WTC11 (cell line): ENCODE results near the gene SEC24B. TPM values are rescaled to one million over a fixed set of nuclear protein-coding genes. Genes with fewer than 3 reads are reported as not detected.

Experiments
- ATAC-seq: fragments of 200-7000 bp; cut with Tn5 transposase; 2 replicates; pipeline ENCODE4 v1.10.0; 2021; ENCODE audit warnings: mild to moderate bottlenecking, moderate library complexity
- CTCF ChIA-PET: fragments of 300-600 bp; sonication (Branson Sonifier 250); formaldehyde crosslinking; loops from one replicate; lab custom pipeline; 2021; ENCODE audit warnings: antibody characterized with exemption; lab: Charles Lee
- POLR2A ChIA-PET: fragments of 350-600 bp; sonication (Branson Sonifier 250); formaldehyde crosslinking; loops from one replicate; lab custom pipeline; 2021; ENCODE audit warnings: antibody characterized with exemption; lab: Charles Lee
- DNase-seq: peaks from one replicate; pipeline ENCODE4 v3.0.0; 2021; ENCODE audit warnings: low spot score
- H3K27ac Mint-ChIP-seq: 2 replicates; pipeline ENCODE4 v1.8.0; 2021; ENCODE audit warnings: mixed read lengths
- H3K27me3 Mint-ChIP-seq: 2 replicates; pipeline ENCODE4 v1.8.0; 2021; ENCODE audit warnings: low read depth, mild to moderate bottlenecking, moderate library complexity, mixed read lengths
- H3K36me3 Mint-ChIP-seq: 2 replicates; pipeline ENCODE4 v1.8.0; 2021; ENCODE audit warnings: mixed read lengths
- H3K4me1 Mint-ChIP-seq: 2 replicates; pipeline ENCODE4 v1.8.0; 2022; ENCODE audit warnings: mixed read lengths
- H3K4me3 Mint-ChIP-seq: 2 replicates; pipeline ENCODE4 v1.8.0; 2021; ENCODE audit warnings: mild to moderate bottlenecking, moderate library complexity, mixed read lengths
- H3K9me3 Mint-ChIP-seq: 2 replicates; pipeline ENCODE4 v1.8.0; 2021; ENCODE audit warnings: mixed read lengths
- ETV6 ChIP-seq: sonication (generic); formaldehyde crosslinking; IDR thresholded peaks from 2 replicates; pipeline ENCODE4 v1.8.1; 2022; ENCODE audit warnings: mild to moderate bottlenecking, missing genetic modification reagents
- FOXP1 ChIP-seq: sonication (generic); formaldehyde crosslinking; IDR thresholded peaks from 2 replicates; pipeline ENCODE4 v1.8.0; 2022; ENCODE audit warnings: missing genetic modification reagents, mild to moderate bottlenecking, moderate library complexity, borderline replicate concordance
- IRF1 ChIP-seq: sonication (generic); formaldehyde crosslinking; IDR thresholded peaks from 2 replicates; pipeline ENCODE4 v1.8.0; 2023; ENCODE audit warnings: missing genetic modification reagents
- IRF2 ChIP-seq: sonication (generic); formaldehyde crosslinking; IDR thresholded peaks from 2 replicates; pipeline ENCODE4 v1.8.0; 2022; ENCODE audit warnings: low read depth, missing genetic modification reagents, borderline replicate concordance
- KAT7 ChIP-seq: sonication (generic); formaldehyde crosslinking; IDR thresholded peaks from 2 replicates; pipeline ENCODE4 v1.8.1; 2023; ENCODE audit warnings: missing genetic modification reagents, mild to moderate bottlenecking, borderline replicate concordance
- MLX ChIP-seq: sonication (generic); formaldehyde crosslinking; IDR thresholded peaks from 2 replicates; pipeline ENCODE4 v1.8.1; 2023; ENCODE audit warnings: mild to moderate bottlenecking, missing genetic modification reagents, moderate library complexity
- MXD4 ChIP-seq: fragments of 250-450 bp; sonication (Bioruptor Pico); IDR thresholded peaks from 2 replicates; pipeline ENCODE4 v1.8.0; 2021; ENCODE audit warnings: mild to moderate bottlenecking, moderate library complexity, borderline replicate concordance
- NFE2L1 ChIP-seq: sonication (generic); formaldehyde crosslinking; IDR thresholded peaks from 2 replicates; pipeline ENCODE4 v1.8.1; 2023; ENCODE audit warnings: missing genetic modification reagents
- NFYB ChIP-seq: sonication (generic); formaldehyde crosslinking; conservative IDR thresholded peaks from 2 replicates; pipeline ENCODE4 v1.8.0; 2022; ENCODE audit warnings: low read depth, missing genetic modification reagents
- OVOL2 ChIP-seq: fragments of 250-450 bp; sonication (Bioruptor Pico); IDR thresholded peaks from 2 replicates; pipeline ENCODE4 v1.9.0; 2021; ENCODE audit warnings: mild to moderate bottlenecking, borderline replicate concordance
- PRRX2 ChIP-seq: fragments of 250-450 bp; sonication (Bioruptor Pico); IDR thresholded peaks from 2 replicates; pipeline ENCODE4 v1.8.0; 2021; ENCODE audit warnings: mild to moderate bottlenecking
- TEAD1 ChIP-seq: sonication (generic); formaldehyde crosslinking; IDR thresholded peaks from 2 replicates; pipeline ENCODE4 v1.8.0; 2022; ENCODE audit warnings: mild to moderate bottlenecking, missing genetic modification reagents
- ZMAT4 ChIP-seq: fragments of 250-450 bp; sonication (Bioruptor Pico); IDR thresholded peaks from 2 replicates; pipeline ENCODE4 v1.9.0; 2021; ENCODE audit warnings: mild to moderate bottlenecking
- ZNF121 ChIP-seq: sonication (generic); formaldehyde crosslinking; IDR thresholded peaks from 2 replicates; pipeline ENCODE4 v1.8.0; 2023; ENCODE audit warnings: missing genetic modification reagents
- ZNF232 ChIP-seq: sonication (generic); formaldehyde crosslinking; IDR thresholded peaks from 2 replicates; pipeline ENCODE4 v1.8.0; 2022; ENCODE audit warnings: mild to moderate bottlenecking, missing genetic modification reagents
- ZNF263 ChIP-seq: sonication (generic); formaldehyde crosslinking; IDR thresholded peaks from 2 replicates; pipeline ENCODE4 v1.8.1; 2022; ENCODE audit warnings: low read depth, mild to moderate bottlenecking, moderate library complexity, missing genetic modification reagents
- ZNF425 ChIP-seq: fragments of 250-450 bp; sonication (Bioruptor Pico); conservative IDR thresholded peaks from 2 replicates; pipeline ENCODE4 v1.9.0; 2021; ENCODE audit warnings: mild to moderate bottlenecking
- total RNA-seq: library from RNA; stranded (reverse); gene quantifications from 3 replicates; pipeline ENCODE4 v1.2.3, GENCODE V29; 2021
- TF ChIP-seq, protein P1 (sequence below): sonication (generic); formaldehyde crosslinking; IDR thresholded peaks from 2 replicates; pipeline ENCODE4 v1.8.0; 2022; ENCODE audit warnings: mild to moderate bottlenecking, missing genetic modification reagents
- TF ChIP-seq, protein P2 (sequence below): sonication (generic); formaldehyde crosslinking; IDR thresholded peaks from 2 replicates; pipeline ENCODE4 v1.8.1; 2022; ENCODE audit warnings: low read depth, mild to moderate bottlenecking, moderate library complexity, missing genetic modification reagents, borderline replicate concordance
- TF ChIP-seq, protein P3 (sequence below): sonication (generic); formaldehyde crosslinking; conservative IDR thresholded peaks from 2 replicates; pipeline ENCODE4 v1.8.1; 2022; ENCODE audit warnings: mild to moderate bottlenecking, missing genetic modification reagents
- TF ChIP-seq, protein P4 (sequence below): fragments of 250-450 bp; sonication (Bioruptor Pico); IDR thresholded peaks from 2 replicates; pipeline ENCODE4 v1.9.0; 2021; ENCODE audit warnings: mild to moderate bottlenecking, borderline replicate concordance

The SEC24B gene
- total RNA-seq, 1 experiment from 2014 or later = 24.0 TPM

- peak overlapping the region; percentile 91; the same call in 1 of the 2 replicates for H3K27ac Mint-ChIP-seq
- peaks cover 67% of the 10 kb centered on the region for H3K4me1 Mint-ChIP-seq
- no peaks in the 10 kb centered on the region for H3K9me3 Mint-ChIP-seq
- TF ChIP-seq NFE2L1 (CRISPR knock-in tag) (peak; percentile 71; the same call in 1 of the 2 replicates), ZNF232 (CRISPR knock-in tag) (0 out of 2 replicates have a peak, but pooled peaks have one; percentile 26), ZNF121 (0 out of 2 replicates have a peak, but pooled peaks have one; percentile 32), ZNF263 (CRISPR knock-in tag) (no peak), TEAD1 (CRISPR knock-in tag) (no peak; the same call in 1 of the 2 replicates)
- TF ChIP-seq, protein P1, sequence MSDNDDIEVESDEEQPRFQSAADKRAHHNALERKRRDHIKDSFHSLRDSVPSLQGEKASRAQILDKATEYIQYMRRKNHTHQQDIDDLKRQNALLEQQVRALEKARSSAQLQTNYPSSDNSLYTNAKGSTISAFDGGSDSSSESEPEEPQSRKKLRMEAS (CRISPR knock-in tag) = 0 out of 2 replicates have a peak, but pooled peaks have one; percentile 27
- TF ChIP-seq, protein P2, sequence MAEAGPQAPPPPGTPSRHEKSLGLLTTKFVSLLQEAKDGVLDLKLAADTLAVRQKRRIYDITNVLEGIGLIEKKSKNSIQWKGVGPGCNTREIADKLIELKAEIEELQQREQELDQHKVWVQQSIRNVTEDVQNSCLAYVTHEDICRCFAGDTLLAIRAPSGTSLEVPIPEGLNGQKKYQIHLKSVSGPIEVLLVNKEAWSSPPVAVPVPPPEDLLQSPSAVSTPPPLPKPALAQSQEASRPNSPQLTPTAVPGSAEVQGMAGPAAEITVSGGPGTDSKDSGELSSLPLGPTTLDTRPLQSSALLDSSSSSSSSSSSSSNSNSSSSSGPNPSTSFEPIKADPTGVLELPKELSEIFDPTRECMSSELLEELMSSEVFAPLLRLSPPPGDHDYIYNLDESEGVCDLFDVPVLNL (CRISPR knock-in tag) = no peak
- TF ChIP-seq, protein P3, sequence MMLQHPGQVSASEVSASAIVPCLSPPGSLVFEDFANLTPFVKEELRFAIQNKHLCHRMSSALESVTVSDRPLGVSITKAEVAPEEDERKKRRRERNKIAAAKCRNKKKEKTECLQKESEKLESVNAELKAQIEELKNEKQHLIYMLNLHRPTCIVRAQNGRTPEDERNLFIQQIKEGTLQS (CRISPR knock-in tag) = no peak
- TF ChIP-seq, all 79 proteins: peak for 4
- no peak for DNase-seq
- Mint-ChIP-seq H3K27me3 (no peaks in the 10 kb centered on the region), H3K36me3 (no peaks in the 10 kb centered on the region), H3K4me3 (no peak overlapping the region)
- ATAC-seq = peak; percentile 69
- ChIA-PET POLR2A (no interaction called here), CTCF (interaction anchor here (1.8 to 2.1 kb wide), 2 partner anchors 10 to 249 kb away, joined by 5 to 7 read pairs; no protein-coding TSS in a partner anchor)
Observed at GRCh38 chr4:109410226-109410625, 23.4 kb upstream of the SEC24B start.

- no peak overlapping the region for H3K4me3 Mint-ChIP-seq
- POLR2A ChIA-PET = no interaction called here
- H3K4me1 Mint-ChIP-seq = peaks cover 67% of the 10 kb centered on the region
- ATAC-seq = peak; percentile 38
- DNase-seq = no peak
- CTCF ChIA-PET = interaction anchor here (1.8 to 2.1 kb wide), 2 partner anchors 9 to 249 kb away, joined by 5 to 7 read pairs; no protein-coding TSS in a partner anchor
- no peaks in the 10 kb centered on the region for H3K9me3 Mint-ChIP-seq
- no peaks in the 10 kb centered on the region for H3K36me3 Mint-ChIP-seq
- peak overlapping the region; percentile 91 for H3K27ac Mint-ChIP-seq
- H3K27me3 Mint-ChIP-seq = no peaks in the 10 kb centered on the region
- TF ChIP-seq ETV6 (no peak), KAT7 (CRISPR knock-in tag) (no peak), IRF2 (CRISPR knock-in tag) (no peak)
- TF ChIP-seq, protein P1 (CRISPR knock-in tag) = 0 out of 2 replicates have a peak, but pooled peaks have one; percentile 3
- TF ChIP-seq, all 79 proteins: peak for 1
Observed at GRCh38 chr4:109410776-109411175, 22.8 kb upstream of the SEC24B start.

GRCh38 chr4:109411964-109412363 is 21.7 kb upstream of the SEC24B start:
- Mint-ChIP-seq H3K9me3 (no peaks in the 10 kb centered on the region), H3K36me3 (no peaks in the 10 kb centered on the region), H3K4me3 (no peak overlapping the region), H3K27me3 (no peaks in the 10 kb centered on the region), H3K4me1 (peaks cover 69% of the 10 kb centered on the region), H3K27ac (no peak overlapping the region; the same call in 1 of the 2 replicates)
- DNase-seq (no peak), ATAC-seq (no peak)
- ChIA-PET CTCF (interaction anchor here (0.8 to 2.1 kb wide), 3 partner anchors 8 to 247 kb away, joined by 3 to 7 read pairs (median 5); no protein-coding TSS in a partner anchor), POLR2A (no interaction called here)
- TF ChIP-seq IRF1 (CRISPR knock-in tag) (no peak), OVOL2 (CRISPR knock-in tag) (no peak), ZMAT4 (CRISPR knock-in tag) (no peak), MXD4 (no peak), PRRX2 (CRISPR knock-in tag) (no peak), NFYB (no peak), MLX (no peak), FOXP1 (no peak), ZNF425 (CRISPR knock-in tag) (no peak)
- TF ChIP-seq, protein P4, sequence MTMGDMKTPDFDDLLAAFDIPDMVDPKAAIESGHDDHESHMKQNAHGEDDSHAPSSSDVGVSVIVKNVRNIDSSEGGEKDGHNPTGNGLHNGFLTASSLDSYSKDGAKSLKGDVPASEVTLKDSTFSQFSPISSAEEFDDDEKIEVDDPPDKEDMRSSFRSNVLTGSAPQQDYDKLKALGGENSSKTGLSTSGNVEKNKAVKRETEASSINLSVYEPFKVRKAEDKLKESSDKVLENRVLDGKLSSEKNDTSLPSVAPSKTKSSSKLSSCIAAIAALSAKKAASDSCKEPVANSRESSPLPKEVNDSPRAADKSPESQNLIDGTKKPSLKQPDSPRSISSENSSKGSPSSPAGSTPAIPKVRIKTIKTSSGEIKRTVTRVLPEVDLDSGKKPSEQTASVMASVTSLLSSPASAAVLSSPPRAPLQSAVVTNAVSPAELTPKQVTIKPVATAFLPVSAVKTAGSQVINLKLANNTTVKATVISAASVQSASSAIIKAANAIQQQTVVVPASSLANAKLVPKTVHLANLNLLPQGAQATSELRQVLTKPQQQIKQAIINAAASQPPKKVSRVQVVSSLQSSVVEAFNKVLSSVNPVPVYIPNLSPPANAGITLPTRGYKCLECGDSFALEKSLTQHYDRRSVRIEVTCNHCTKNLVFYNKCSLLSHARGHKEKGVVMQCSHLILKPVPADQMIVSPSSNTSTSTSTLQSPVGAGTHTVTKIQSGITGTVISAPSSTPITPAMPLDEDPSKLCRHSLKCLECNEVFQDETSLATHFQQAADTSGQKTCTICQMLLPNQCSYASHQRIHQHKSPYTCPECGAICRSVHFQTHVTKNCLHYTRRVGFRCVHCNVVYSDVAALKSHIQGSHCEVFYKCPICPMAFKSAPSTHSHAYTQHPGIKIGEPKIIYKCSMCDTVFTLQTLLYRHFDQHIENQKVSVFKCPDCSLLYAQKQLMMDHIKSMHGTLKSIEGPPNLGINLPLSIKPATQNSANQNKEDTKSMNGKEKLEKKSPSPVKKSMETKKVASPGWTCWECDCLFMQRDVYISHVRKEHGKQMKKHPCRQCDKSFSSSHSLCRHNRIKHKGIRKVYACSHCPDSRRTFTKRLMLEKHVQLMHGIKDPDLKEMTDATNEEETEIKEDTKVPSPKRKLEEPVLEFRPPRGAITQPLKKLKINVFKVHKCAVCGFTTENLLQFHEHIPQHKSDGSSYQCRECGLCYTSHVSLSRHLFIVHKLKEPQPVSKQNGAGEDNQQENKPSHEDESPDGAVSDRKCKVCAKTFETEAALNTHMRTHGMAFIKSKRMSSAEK (CRISPR knock-in tag) = no peak
